HK-2 (cell line): ENCODE data around the gene ZXDA.
"Not testable (repeated sequence)": the region's sequence is repeated elsewhere in the genome, so short reads cannot be mapped to it uniquely, and the experiment has no call there.

ENCODE experiments used
- DNase-seq: peaks from one replicate; pipeline ENCODE4 v3.0.0-alpha.2; 2018; ENCODE audit not compliant: unreplicated experiment

Gene ZXDA

GRCh38 chrX:57910287-57910912 is at the start of gene ZXDA:
Gene ZXDA, minus strand, starts transcription at chrX:57910458. Its CDS starts 38 bp downstream, at chrX:57910420.
- DNase-seq: not testable (repeated sequence)

DNA sequence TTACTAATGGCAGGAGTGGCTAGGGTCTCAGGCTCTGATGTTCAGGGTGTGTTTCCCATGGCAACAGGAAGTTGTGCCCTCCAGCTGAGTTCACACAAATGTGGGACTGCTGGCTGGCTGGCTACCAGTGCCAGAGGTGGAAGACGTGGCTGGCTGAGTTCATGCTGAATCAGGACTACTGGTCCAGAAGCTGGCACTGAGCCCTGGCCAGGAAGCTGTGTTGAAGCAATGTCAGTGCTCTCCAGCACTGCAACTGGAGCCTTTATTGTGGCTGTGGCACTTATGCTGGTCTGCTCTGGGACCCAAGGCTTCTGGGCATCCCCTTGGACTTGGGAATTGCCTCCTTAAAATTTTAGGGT is 42.0 kb upstream of the ZXDA start:
- DNase-seq: no peak

- no peak for DNase-seq
These were observed 41.5 kb upstream of the ZXDA start for GRCh38 chrX:57951666-57952319.

DNA sequence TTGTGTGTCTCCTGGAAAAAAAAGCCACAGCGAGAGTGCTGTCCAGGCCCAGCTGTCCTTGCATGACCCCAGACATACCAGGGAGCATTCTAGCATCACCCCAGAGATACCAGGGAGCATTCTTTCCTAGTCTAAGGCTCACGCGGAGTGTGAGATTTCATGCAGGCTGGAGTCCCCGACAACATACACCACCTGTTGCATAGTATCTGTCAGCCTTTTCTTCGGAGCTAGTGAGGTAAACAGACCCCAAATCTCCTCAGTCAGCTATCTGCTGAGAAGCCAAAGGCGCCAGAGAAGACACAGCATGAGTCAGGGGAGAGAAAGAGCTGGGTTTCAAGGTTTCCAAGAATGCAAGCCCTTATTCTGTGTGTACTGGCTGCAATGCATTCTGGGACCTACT is 23.1 kb upstream of the ZXDA start:
- DNase-seq: no peak

GRCh38 chrX:57932266-57932665 is 22.0 kb upstream of the ZXDA start:
- DNase-seq: no peak

DNA sequence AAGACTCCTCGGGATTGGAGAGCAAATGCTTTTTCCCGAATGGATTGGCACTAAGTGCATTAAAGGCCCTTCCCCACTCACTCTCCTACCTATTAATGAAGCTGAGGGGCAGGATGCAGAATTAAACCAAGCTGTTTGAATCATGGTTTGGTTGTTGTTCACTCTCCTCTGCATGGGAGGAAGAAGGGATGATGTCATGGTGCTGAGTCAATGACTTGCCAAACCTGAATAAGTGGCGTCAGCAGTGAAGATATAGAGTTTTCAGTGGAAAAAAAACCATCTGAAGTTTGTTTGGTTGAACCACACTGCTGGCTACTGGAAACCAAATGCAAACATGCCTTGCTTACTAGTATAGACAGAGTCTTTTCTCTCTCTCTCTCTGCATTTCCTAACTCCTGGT is 19.8 kb upstream of the ZXDA start:
- no peak for DNase-seq

DNA sequence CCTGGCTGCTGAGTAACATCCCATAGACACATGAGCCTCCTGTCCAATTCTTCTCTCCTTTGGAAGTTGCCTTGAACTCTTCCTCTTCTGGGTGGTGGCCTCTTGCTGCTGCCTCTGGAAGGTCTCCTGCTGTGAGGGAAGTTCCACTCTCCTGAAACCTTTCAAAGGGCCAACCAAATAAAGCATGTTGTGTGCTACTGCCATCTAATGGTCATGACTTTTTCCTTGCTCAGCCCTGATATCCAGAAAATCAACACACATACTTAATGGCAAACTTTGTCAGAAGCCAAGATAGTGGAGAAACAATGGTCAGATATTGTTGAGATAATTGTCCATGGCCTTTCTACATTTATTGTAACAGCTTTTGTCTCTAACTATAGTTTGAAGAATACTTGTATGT is 19.1 kb upstream of the ZXDA start:
- no peak for DNase-seq

DNA sequence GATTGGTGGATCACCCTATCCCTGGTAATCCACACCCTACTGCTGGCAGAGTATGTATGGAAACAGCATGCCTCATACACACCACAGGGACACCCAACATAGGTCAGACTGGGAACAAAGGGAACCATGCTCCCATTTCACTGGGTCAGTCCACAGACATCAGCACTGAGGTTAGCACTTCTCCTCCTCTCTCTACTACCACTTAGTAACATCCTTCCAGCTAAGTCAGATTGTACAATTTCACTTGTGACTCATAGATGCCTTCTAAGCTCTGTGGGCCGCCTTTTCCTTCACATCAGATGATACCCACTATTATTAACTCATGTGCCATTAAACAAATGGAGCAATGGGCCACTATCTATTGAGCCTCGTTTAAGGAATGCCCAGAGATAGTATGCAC is 15.5 kb upstream of the ZXDA start:
- no peak for DNase-seq

- DNase-seq: peak; percentile 12
These were observed 8.6 kb upstream of the ZXDA start for GRCh38 chrX:57918750-57919436.

GRCh38 chrX:57915680-57916079 is 5.4 kb upstream of the ZXDA start:
- DNase-seq: no peak

GRCh38 chrX:57909595-57910286 is 517 bp downstream of the ZXDA start:
- DNase-seq: peak; percentile 16

DNA sequence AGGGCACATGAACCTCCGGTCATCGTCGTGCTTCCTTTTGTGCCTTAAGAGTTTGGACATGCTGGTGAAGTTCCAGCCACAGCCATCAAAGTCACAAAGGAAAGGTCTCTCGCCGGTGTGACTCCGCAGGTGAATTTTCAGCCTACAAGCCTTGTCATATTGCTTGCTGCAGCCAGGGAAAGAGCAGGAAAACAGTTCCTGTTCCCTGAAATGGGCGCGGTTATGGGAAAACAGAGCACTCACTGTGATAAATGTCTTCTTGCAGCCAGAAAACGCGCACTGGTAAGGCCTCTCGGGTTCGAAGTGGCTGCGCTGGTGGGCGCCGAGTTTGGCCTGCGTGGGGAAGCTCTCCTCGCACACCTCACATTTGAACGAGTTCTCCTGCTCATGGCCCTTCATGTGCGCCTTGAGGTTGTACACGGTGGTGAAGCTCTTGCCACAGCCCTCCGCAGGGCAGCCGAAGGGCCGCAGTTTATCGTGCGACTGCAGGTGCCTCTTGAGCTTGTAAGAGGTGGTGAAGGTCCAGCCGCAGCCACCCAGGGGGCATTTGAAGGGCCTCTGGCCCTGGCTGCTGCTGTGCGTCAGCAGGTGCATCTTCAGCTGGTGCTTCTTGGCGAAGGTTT is 1.2 kb downstream of the ZXDA start:
- DNase-seq: not testable (repeated sequence)

GRCh38 chrX:57906790-57907189 is 3.5 kb downstream of the ZXDA start:
- no peak for DNase-seq

- no peak for DNase-seq
These were observed 5.1 kb downstream of the ZXDA start for GRCh38 chrX:57905141-57905540.

- DNase-seq: no peak
These were observed 5.9 kb downstream of the ZXDA start for GRCh38 chrX:57904176-57904880.

DNA sequence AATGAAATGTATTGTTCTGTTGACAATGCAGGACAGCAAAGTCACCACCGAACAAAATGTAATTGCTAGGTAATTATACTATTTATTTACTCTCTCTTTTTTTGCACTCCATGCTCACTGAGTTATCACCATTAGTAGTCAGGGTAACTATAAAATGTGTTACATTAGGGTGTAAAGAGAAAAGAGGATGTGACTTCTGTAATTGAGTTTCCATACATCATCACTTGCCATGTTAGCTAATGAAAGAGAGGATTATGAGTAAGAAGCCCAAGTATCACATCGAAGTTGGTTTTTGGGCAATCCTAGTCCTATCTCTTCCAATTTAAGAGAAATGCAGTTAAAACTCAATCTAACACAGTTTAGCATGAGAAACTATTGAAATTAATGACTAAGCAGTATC is 7.6 kb downstream of the ZXDA start:
- DNase-seq: no peak

- DNase-seq: no peak
These were observed 8.8 kb downstream of the ZXDA start for GRCh38 chrX:57901466-57901865.

- DNase-seq: no peak
These were observed 9.3 kb downstream of the ZXDA start for GRCh38 chrX:57900975-57901374.

- no peak for DNase-seq
These were observed 10.4 kb downstream of the ZXDA start for GRCh38 chrX:57899906-57900305.

GRCh38 chrX:57899064-57899463 is 11.2 kb downstream of the ZXDA start:
- DNase-seq: no peak

DNA sequence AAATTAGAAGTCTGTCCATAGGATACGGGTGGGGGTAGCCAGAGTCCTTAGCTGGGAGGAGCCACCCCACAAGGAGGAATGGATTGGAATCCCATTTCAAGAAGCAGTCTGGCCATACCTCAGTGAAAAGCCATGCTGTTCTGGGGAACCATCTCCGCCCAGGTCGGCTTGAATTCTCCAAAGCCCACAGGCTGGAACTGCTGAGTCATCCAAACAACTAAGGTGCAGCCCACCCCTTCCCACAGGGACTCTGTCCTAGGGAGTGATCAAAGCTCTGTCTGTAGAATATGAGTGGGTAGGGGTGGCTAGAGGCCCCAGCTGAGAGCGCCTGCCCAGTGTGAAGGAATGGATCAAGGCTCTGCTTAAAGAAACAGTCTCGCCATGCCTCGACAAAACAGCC is 38.8 kb downstream of the ZXDA start:
- no peak for DNase-seq
